HEK293 (cell line): ENCODE measurements around the gene BMP6.

Source experiments
- CTCF ChIA-PET: fragments of 350-600 bp; formaldehyde crosslinking; extraction: SDS; loops from one replicate; lab custom pipeline; 2021; ENCODE audit warnings: antibody characterized with exemption; lab: Yijun Ruan, JAX
- POLR2A ChIA-PET: fragments of 300-600 bp; formaldehyde crosslinking; extraction: SDS; loops from one replicate; lab custom pipeline; 2020; ENCODE audit warnings: antibody characterized with exemption, inconsistent platforms; lab: Yijun Ruan, JAX
- H3K27ac ChIP-seq: fragments of 200-500 bp; sonication (Bioruptor generic); 2 replicates; pipeline ENCODE4 v1.5.1; 2014; ENCODE audit warnings: low read depth, low read length, control low read depth, inconsistent platforms; ENCODE audit errors: extremely low read depth
- H3K36me3 ChIP-seq, 2 experiments: fragments of 200-500 bp in 1 of 2; sonication (Bioruptor generic) in 1 of 2; 1 replicate in 1 of 2; 2 replicates in 1 of 2; pipeline ENCODE4 v1.5.1; 2014 to 2017; ENCODE audit warnings: inconsistent platforms in 2 of 2, low read length in 2 of 2; ENCODE audit not compliant: control insufficient read depth in 2 of 2, insufficient read depth in 1 of 2
- H3K4me1 ChIP-seq: fragments of 200-500 bp; sonication (Bioruptor generic); 2 replicates; pipeline ENCODE4 v1.5.1; 2014; ENCODE audit warnings: mild to moderate bottlenecking, low read length, inconsistent platforms; ENCODE audit not compliant: control insufficient read depth, insufficient read depth
- H3K4me3 ChIP-seq: 2 replicates; pipeline ENCODE4 v1.5.1; 2011; ENCODE audit warnings: low read depth, mild to moderate bottlenecking, control low read depth, low read length, moderate library complexity
- H3K9me3 ChIP-seq: fragments of 200-500 bp; sonication (Bioruptor generic); 2 replicates; pipeline ENCODE4 v1.5.1; 2014; ENCODE audit warnings: low read depth, low read length, inconsistent platforms; ENCODE audit not compliant: control insufficient read depth, insufficient read depth
- ELK4 ChIP-seq: IDR thresholded peaks from 2 replicates; pipeline ENCODE4 v1.6.1; 2011; ENCODE audit warnings: mild to moderate bottlenecking, low read depth, low read length, borderline replicate concordance
- IKZF3 ChIP-seq: fragments of 450-650 bp; IDR thresholded peaks from 2 replicates; pipeline ENCODE4 v1.5.0; 2018; ENCODE audit warnings: missing biosample characterization, mild to moderate bottlenecking, missing genetic modification characterization, moderate library complexity
- KLF7 ChIP-seq: fragments of 450-650 bp; formaldehyde crosslinking; IDR thresholded peaks from 2 replicates; pipeline ENCODE4 v1.5.1; 2016; ENCODE audit warnings: missing biosample characterization, missing genetic modification characterization, borderline replicate concordance
- PBX3 ChIP-seq: sonication (generic); formaldehyde crosslinking; IDR thresholded peaks from 2 replicates; pipeline ENCODE4 v1.8.1; 2022; ENCODE audit warnings: mild to moderate bottlenecking, moderate library complexity, missing genetic modification reagents
- PRDM2 ChIP-seq: fragments of 450-650 bp; formaldehyde crosslinking; IDR thresholded peaks from 2 replicates; pipeline ENCODE4 v1.5.1; 2016; ENCODE audit warnings: missing biosample characterization, missing genetic modification characterization, borderline replicate concordance
- PRDM4 ChIP-seq: fragments of 450-650 bp; formaldehyde crosslinking; IDR thresholded peaks from 2 replicates; pipeline ENCODE4 v1.5.1; 2017; ENCODE audit warnings: missing biosample characterization, missing genetic modification characterization
- TRIM28 ChIP-seq: IDR thresholded peaks from 2 replicates; pipeline ENCODE4 v1.6.1; 2011; ENCODE audit warnings: low read length, control low read depth, borderline replicate concordance
- YY2 ChIP-seq: fragments of 450-650 bp; formaldehyde crosslinking; IDR thresholded peaks from 2 replicates; pipeline ENCODE4 v1.5.1; 2016; ENCODE audit warnings: missing biosample characterization, missing genetic modification characterization
- ZFP69B ChIP-seq: fragments of 450-650 bp; formaldehyde crosslinking; IDR thresholded peaks from 2 replicates; pipeline ENCODE4 v1.5.1; 2016; ENCODE audit warnings: missing biosample characterization, missing genetic modification characterization
- ZNF10 ChIP-seq: fragments of 450-650 bp; formaldehyde crosslinking; IDR thresholded peaks from 2 replicates; pipeline ENCODE4 v1.5.1; 2017; ENCODE audit warnings: missing biosample characterization, missing genetic modification characterization
- ZNF121 ChIP-seq: fragments of 450-650 bp; formaldehyde crosslinking; IDR thresholded peaks from 2 replicates; pipeline ENCODE4 v1.5.1; 2016; ENCODE audit warnings: missing biosample characterization, missing genetic modification characterization
- ZNF202 ChIP-seq: fragments of 450-650 bp; formaldehyde crosslinking; IDR thresholded peaks from 2 replicates; pipeline ENCODE4 v1.5.1; 2016; ENCODE audit warnings: missing biosample characterization, missing genetic modification characterization, borderline replicate concordance
- ZNF211 ChIP-seq: fragments of 450-650 bp; formaldehyde crosslinking; IDR thresholded peaks from 2 replicates; pipeline ENCODE4 v1.5.1; 2016; ENCODE audit warnings: low read depth, missing biosample characterization, missing genetic modification characterization
- ZNF248 ChIP-seq: fragments of 450-650 bp; formaldehyde crosslinking; IDR thresholded peaks from 2 replicates; pipeline ENCODE4 v1.5.1; 2017; ENCODE audit warnings: missing biosample characterization, missing genetic modification characterization
- ZNF292 ChIP-seq: fragments of 450-650 bp; formaldehyde crosslinking; IDR thresholded peaks from 2 replicates; pipeline ENCODE4 v1.5.1; 2016; ENCODE audit warnings: low read depth, missing biosample characterization, missing genetic modification characterization, borderline replicate concordance
- ZNF398 ChIP-seq: fragments of 450-650 bp; formaldehyde crosslinking; IDR thresholded peaks from 2 replicates; pipeline ENCODE4 v1.5.1; 2017; ENCODE audit warnings: missing biosample characterization, missing genetic modification characterization
- ZNF501 ChIP-seq: fragments of 450-650 bp; formaldehyde crosslinking; IDR thresholded peaks from 2 replicates; pipeline ENCODE4 v1.5.1; 2016; ENCODE audit warnings: missing biosample characterization, missing genetic modification characterization
- ZNF529 ChIP-seq: fragments of 450-650 bp; formaldehyde crosslinking; IDR thresholded peaks from 2 replicates; pipeline ENCODE4 v1.5.1; 2017; ENCODE audit warnings: missing genetic modification characterization, missing biosample characterization; ENCODE audit not compliant: insufficient replicate concordance
- ZNF558 ChIP-seq: fragments of 450-650 bp; formaldehyde crosslinking; IDR thresholded peaks from 2 replicates; pipeline ENCODE4 v1.5.1; 2016; ENCODE audit warnings: missing biosample characterization, missing genetic modification characterization
- ZNF560 ChIP-seq: fragments of 450-650 bp; formaldehyde crosslinking; IDR thresholded peaks from 2 replicates; pipeline ENCODE4 v1.5.1; 2017; ENCODE audit warnings: missing biosample characterization, missing genetic modification characterization, borderline replicate concordance
- ZNF664 ChIP-seq: fragments of 450-650 bp; formaldehyde crosslinking; IDR thresholded peaks from 2 replicates; pipeline ENCODE4 v1.5.1; 2016; ENCODE audit warnings: missing biosample characterization, missing genetic modification characterization

Gene BMP6

GRCh38 chr6:7917729-7918128 is 191.8 kb downstream of the BMP6 start:
- Histone ChIP-seq H3K27ac (no peak overlapping the region), H3K36me3 (no peaks in the 10 kb centered on the region), H3K9me3 (no peaks in the 10 kb centered on the region), H3K4me1 (no peaks in the 10 kb centered on the region), H3K4me3 (no peak overlapping the region)
- CTCF ChIA-PET, result interaction anchor here (1.1 to 1.6 kb wide), 2 partner anchors 10 to 88 kb away, joined by 3 read pairs; no protein-coding TSS in a partner anchor
- TF ChIP-seq PRDM4 (no peak), ZNF664 (tag by site-specific recombination) (no peak), ZNF292 (tag by site-specific recombination) (no peak), ZNF248 (tag by site-specific recombination) (no peak), TRIM28 (no peak), ZNF121 (tag by site-specific recombination) (no peak), PBX3 (no peak), ZNF10 (tag by site-specific recombination) (no peak), ZNF202 (tag by site-specific recombination) (no peak), ELK4 (no peak), YY2 (tag by site-specific recombination) (no peak), IKZF3 (tag by site-specific recombination) (no peak), ZNF501 (tag by site-specific recombination) (no peak), ZNF529 (no peak), ZNF560 (tag by site-specific recombination) (no peak)
- POLR2A ChIA-PET, result no interaction called here

GRCh38 chr6:7918403-7918802 is 192.5 kb downstream of the BMP6 start:
- no peaks in the 10 kb centered on the region for H3K36me3 ChIP-seq
- H3K9me3 ChIP-seq, result no peaks in the 10 kb centered on the region
- no peak overlapping the region for H3K27ac ChIP-seq
- POLR2A ChIA-PET, result interaction anchor here (0.7 to 2.0 kb wide), 2 partner anchors 57 to 370 kb away, joined by 4 to 9 read pairs; no protein-coding TSS in a partner anchor
- CTCF ChIA-PET, result interaction anchor here (1.1 to 1.6 kb wide), 2 partner anchors 11 to 88 kb away, joined by 3 read pairs; no protein-coding TSS in a partner anchor
- H3K4me3 ChIP-seq, result no peak overlapping the region
- H3K4me1 ChIP-seq, result no peaks in the 10 kb centered on the region
- TF ChIP-seq ZNF398 (tag by site-specific recombination), result no peak
- no peak for TF ChIP-seq KLF7
- no peak for TF ChIP-seq PRDM2 (tag by site-specific recombination)
- TF ChIP-seq ZNF558, result no peak
- TF ChIP-seq ZFP69B (tag by site-specific recombination), result no peak
- TF ChIP-seq ZNF10 (tag by site-specific recombination), result no peak
- no peak for TF ChIP-seq ZNF211
